T-helper 1 cell (primary cell): ENCODE results near the gene MAGOHB.
"Not testable (repeated sequence)": the region's sequence is repeated elsewhere in the genome, so short reads cannot be mapped to it uniquely, and the experiment has no call there.

ENCODE experiments used
- DNase-seq, 5 donors: peaks; one replicate each; pipeline ENCODE4 v3.0.0-alpha.2; 2012 to 2020

Gene MAGOHB

GRCh38 chr12:10612110-10612509 lies 1.3 kb downstream of the MAGOHB start:
- no peak for DNase-seq

GRCh38 chr12:10611258-10611657 lies 2.2 kb downstream of the MAGOHB start:
- DNase-seq: not testable (repeated sequence)

- DNase-seq: no peak
Measured at GRCh38 chr12:10610188-10610587, 3.2 kb downstream of the MAGOHB start.

- DNase-seq: no peak
Measured at GRCh38 chr12:10607885-10608458, 5.4 kb downstream of the MAGOHB start.

- no peak for DNase-seq
Measured at GRCh38 chr12:10601860-10602259, 11.5 kb downstream of the MAGOHB start.

GRCh38 chr12:10600988-10601387 lies 12.4 kb downstream of the MAGOHB start:
- no peak for DNase-seq

- DNase-seq: no peak
Measured at GRCh38 chr12:10595881-10596280, 17.5 kb downstream of the MAGOHB start.

- no peak for DNase-seq
Measured at GRCh38 chr12:10590966-10591365, 22.4 kb downstream of the MAGOHB start.

- DNase-seq: no peak
Measured at GRCh38 chr12:10584415-10584814, 29.0 kb downstream of the MAGOHB start.

- DNase-seq: no peak
Measured at GRCh38 chr12:10582704-10583103, 30.7 kb downstream of the MAGOHB start.

- not testable (repeated sequence) for DNase-seq
Measured at GRCh38 chr12:10582133-10582532, 31.3 kb downstream of the MAGOHB start.

GRCh38 chr12:10574307-10574706 lies 39.1 kb downstream of the MAGOHB start:
- DNase-seq: no peak

- not testable (repeated sequence) for DNase-seq
Measured at GRCh38 chr12:10572021-10572490, 41.4 kb downstream of the MAGOHB start.

GRCh38 chr12:10571141-10571540 lies 42.3 kb downstream of the MAGOHB start:
- DNase-seq: no peak

- no peak for DNase-seq
Measured at GRCh38 chr12:10567813-10568212, 45.6 kb downstream of the MAGOHB start.

GRCh38 chr12:10563966-10564365 lies 49.4 kb downstream of the MAGOHB start:
- no peak for DNase-seq

- DNase-seq: no peak
Measured at GRCh38 chr12:10563002-10563401, 50.4 kb downstream of the MAGOHB start.

- DNase-seq: peak in 2 of 5 donors; percentile 6 to 24
Measured at GRCh38 chr12:10562306-10562933, 51.0 kb downstream of the MAGOHB start.

- no peak for DNase-seq
Measured at GRCh38 chr12:10559244-10559643, 54.2 kb downstream of the MAGOHB start.

GRCh38 chr12:10558789-10559188 lies 54.6 kb downstream of the MAGOHB start:
- no peak for DNase-seq

- DNase-seq: no peak
Measured at GRCh38 chr12:10558301-10558700, 55.1 kb downstream of the MAGOHB start.

- no peak for DNase-seq
Measured at GRCh38 chr12:10557766-10558165, 55.6 kb downstream of the MAGOHB start.

GRCh38 chr12:10557329-10557728 lies 56.1 kb downstream of the MAGOHB start:
- DNase-seq: no peak

- no peak for DNase-seq
Measured at GRCh38 chr12:10554756-10555481, 58.5 kb downstream of the MAGOHB start.
